Measurements from ENCODE around the gene RNF144A. TPM values are rescaled to one million over a fixed set of nuclear protein-coding genes. Genes with fewer than 3 reads are reported as not detected.

The RNF144A gene
- total RNA-seq, 6 donors from 2014 or later = 9.9 to 20.7 (median 13.4) TPM

- H3K4me1 ChIP-seq = no peaks in the 10 kb centered on the region
- TF ChIP-seq CTCF (IDR thresholded peaks at IDR 0.05) = no peak
- TF ChIP-seq POLR2A (IDR thresholded peaks at IDR 0.05) = no peak
- TF ChIP-seq EP300 (IDR thresholded peaks at IDR 0.05) = no peak
- peaks cover 0 to 5% (median under 1%) of the 10 kb centered on the region in 4 donors for H3K36me3 ChIP-seq
- 65 to 76% methylated on average over 12 of the region's 12 CpGs for WGBS, 2 donors
- no peak overlapping the region for H3K4me3 ChIP-seq
- DNase-seq (no peak), ATAC-seq (ENCODE audit: low FRiP score in 2 of 2) (no peak)
- H3K27me3 ChIP-seq = no peaks in the 10 kb centered on the region
- H3K9me3 ChIP-seq = no peaks in the 10 kb centered on the region
- no peak overlapping the region for H3K27ac ChIP-seq
Measured at GRCh38 chr2:7015007-7015950, 98.1 kb downstream of the RNF144A start.

- ATAC-seq (ENCODE audit: low FRiP score in 2 of 2) (no peak), DNase-seq (no peak)
- H3K9me3 ChIP-seq = no peaks in the 10 kb centered on the region
- no peak for TF ChIP-seq POLR2A (IDR thresholded peaks at IDR 0.05)
- no peak for TF ChIP-seq POLR2AphosphoS5 (IDR thresholded peaks at IDR 0.05)
- no peak for TF ChIP-seq EP300 (IDR thresholded peaks at IDR 0.05)
- TF ChIP-seq CTCF (IDR thresholded peaks at IDR 0.05) = no peak
- H3K4me1 ChIP-seq = no peaks in the 10 kb centered on the region
- H3K27me3 ChIP-seq = no peaks in the 10 kb centered on the region
- H3K27ac ChIP-seq = no peak overlapping the region
- WGBS, 2 donors = 83 to 85% methylated on average over 3 of the region's 3 CpGs
- H3K4me3 ChIP-seq = no peak overlapping the region
- peaks cover 0 to 9% (median 6%) of the 10 kb centered on the region in 4 donors for H3K36me3 ChIP-seq
Measured at GRCh38 chr2:7016148-7016547, 98.9 kb downstream of the RNF144A start.

GRCh38 chr2:7016601-7017211, 99.5 kb downstream of the RNF144A start:
- peak in 1 of 2 donors; percentile 29 for DNase-seq

GRCh38 chr2:7017671-7018281, 100.6 kb downstream of the RNF144A start:
- no peaks in the 10 kb centered on the region for H3K27me3 ChIP-seq
- H3K36me3 ChIP-seq = peaks cover 0 to 13% (median 6%) of the 10 kb centered on the region in 4 donors

More at GRCh38 chr2:7016601-7017211, 99.5 kb downstream of the RNF144A start:
- Histone ChIP-seq H3K36me3 (peaks cover 0 to 13% (median 6%) of the 10 kb centered on the region in 4 donors), H3K4me1 (no peaks in the 10 kb centered on the region), H3K27me3 (no peaks in the 10 kb centered on the region), H3K9me3 (no peaks in the 10 kb centered on the region), H3K27ac (no peak overlapping the region), H3K4me3 (no peak overlapping the region)
- WGBS, 2 donors = 75 to 86% methylated on average over 11 of the region's 11 CpGs
- peak in 1 of 2 donors; percentile 33 for ATAC-seq (ENCODE audit: low FRiP score in 2 of 2)
- no peak for TF ChIP-seq POLR2A (IDR thresholded peaks at IDR 0.05)
- TF ChIP-seq POLR2AphosphoS5 (IDR thresholded peaks at IDR 0.05) = no peak
- TF ChIP-seq CTCF (IDR thresholded peaks at IDR 0.05) = no peak
- TF ChIP-seq EP300 (IDR thresholded peaks at IDR 0.05) = no peak

More at GRCh38 chr2:7017671-7018281, 100.6 kb downstream of the RNF144A start:
- WGBS, 2 donors = 82 to 88% methylated on average over 9 to 14 of the region's 14 CpGs
- ATAC-seq (ENCODE audit: low FRiP score in 2 of 2) (no peak), DNase-seq (no peak)
- Histone ChIP-seq H3K4me3 (no peak overlapping the region), H3K4me1 (no peaks in the 10 kb centered on the region), H3K9me3 (no peaks in the 10 kb centered on the region), H3K27ac (no peak overlapping the region)
- TF ChIP-seq POLR2AphosphoS5 (IDR thresholded peaks at IDR 0.05) = no peak
- TF ChIP-seq POLR2A (IDR thresholded peaks at IDR 0.05) = no peak
- no peak for TF ChIP-seq EP300 (IDR thresholded peaks at IDR 0.05)
- no peak for TF ChIP-seq CTCF (IDR thresholded peaks at IDR 0.05)
